ENCODE results near the gene ACP1.

The ACP1 gene

GRCh38 chr2:263022-263738 is 1.6 kb upstream of the ACP1 start:
- H3K27me3 ChIP-seq (ENCODE audit: control insufficient read depth, insufficient read depth, low read length) = no peaks in the 10 kb centered on the region
- no peak overlapping the region for H3K9ac ChIP-seq
- H2AFZ ChIP-seq = peak overlapping the region; percentile 93
- TF ChIP-seq CTCF (IDR thresholded peaks at IDR 0.05) = no peak
- H3K79me2 ChIP-seq = peaks cover 32% of the 10 kb centered on the region
- no peaks in the 10 kb centered on the region for H3K9me3 ChIP-seq (ENCODE audit: control insufficient read depth, low read length)
- H3K4me3 ChIP-seq (ENCODE audit: low read depth, low read length) = peak overlapping the region; percentile 81
- peak overlapping the region; percentile 94 for H3K4me2 ChIP-seq (ENCODE audit: low read length)
- peaks cover 13% of the 10 kb centered on the region for H3K4me1 ChIP-seq
- no peaks in the 10 kb centered on the region for H3K36me3 ChIP-seq (ENCODE audit: control insufficient read depth, insufficient read depth, low read length)
- peak overlapping the region; percentile 94 for H3K27ac ChIP-seq

GRCh38 chr2:263774-264492 is 814 bp upstream of the ACP1 start, which contains the start of gene SH3YL1:
SH3YL1 (minus strand) TSS chr2:264032; CDS start chr2:263984, 48 bp downstream.
- no peak for TF ChIP-seq CTCF (IDR thresholded peaks at IDR 0.05)
- peak within 1 kb of the TSS; percentile 94 for H3K4me2 ChIP-seq (ENCODE audit: low read length)

GRCh38 chr2:268323-268722 is 3.6 kb downstream of the ACP1 start:
- Histone ChIP-seq H3K79me2 (peaks cover 54% of the 10 kb centered on the region), H3K27ac (no peak overlapping the region), H3K27me3 (ENCODE audit: control insufficient read depth, insufficient read depth, low read length) (no peaks in the 10 kb centered on the region), H3K4me1 (peaks cover 8% of the 10 kb centered on the region), H2AFZ (no peak overlapping the region), H3K4me3 (ENCODE audit: low read depth, low read length) (no peak overlapping the region), H3K36me3 (ENCODE audit: control insufficient read depth, insufficient read depth, low read length) (no peaks in the 10 kb centered on the region), H3K9ac (no peak overlapping the region), H3K4me2 (ENCODE audit: low read length) (no peak overlapping the region), H3K9me3 (ENCODE audit: control insufficient read depth, low read length) (no peaks in the 10 kb centered on the region)
- no peak for TF ChIP-seq CTCF (IDR thresholded peaks at IDR 0.05)

More at GRCh38 chr2:263774-264492, 814 bp upstream of the ACP1 start, which contains the start of gene SH3YL1:
- Histone ChIP-seq H2AFZ (peak within 1 kb of the TSS; percentile 93), H3K9ac (peak within 1 kb of the TSS; percentile 87), H3K4me1 (peaks cover 13% of the 10 kb centered on the region), H3K36me3 (ENCODE audit: control insufficient read depth, insufficient read depth, low read length) (no peaks in the 10 kb centered on the region), H3K79me2 (peaks cover 34% of the 10 kb centered on the region), H3K9me3 (ENCODE audit: control insufficient read depth, low read length) (no peaks in the 10 kb centered on the region), H3K27ac (peak within 1 kb of the TSS; percentile 94), H3K4me3 (ENCODE audit: low read depth, low read length) (peak within 1 kb of the TSS; percentile 81), H3K27me3 (ENCODE audit: control insufficient read depth, insufficient read depth, low read length) (no peaks in the 10 kb centered on the region)

- Histone ChIP-seq H3K4me1 (peaks cover 8% of the 10 kb centered on the region), H2AFZ (no peak overlapping the region), H3K9ac (no peak overlapping the region), H3K4me2 (ENCODE audit: low read length) (no peak overlapping the region), H3K79me2 (peaks cover 56% of the 10 kb centered on the region), H3K9me3 (ENCODE audit: control insufficient read depth, low read length) (no peaks in the 10 kb centered on the region), H3K4me3 (ENCODE audit: low read depth, low read length) (no peak overlapping the region), H3K27ac (no peak overlapping the region), H3K36me3 (ENCODE audit: control insufficient read depth, insufficient read depth, low read length) (no peaks in the 10 kb centered on the region), H3K27me3 (ENCODE audit: control insufficient read depth, insufficient read depth, low read length) (no peaks in the 10 kb centered on the region)
- TF ChIP-seq CTCF (IDR thresholded peaks at IDR 0.05) = no peak
Measured at GRCh38 chr2:269356-270030, 4.7 kb downstream of the ACP1 start.
